GM18511 (cell line): Measurements from ENCODE around the gene ASXL2.
"Not testable (repeated sequence)": the region's sequence is repeated elsewhere in the genome, so short reads cannot be mapped to it uniquely, and the experiment has no call there.

Experiments
- ATAC-seq: cut with Tn5 transposase; IDR thresholded peaks from one replicate; pipeline ENCODE4 v1.9.1; 2021; ENCODE audit warnings: mild to moderate bottlenecking, moderate library complexity; ENCODE audit not compliant: unreplicated experiment

ASXL2 gene

GRCh38 chr2:25894135-25894830 lies 16.0 kb upstream of the ASXL2 start:
- no peak for ATAC-seq

- ATAC-seq: no peak
Measured at GRCh38 chr2:25891672-25892071, 13.4 kb upstream of the ASXL2 start.

GRCh38 chr2:25887624-25888242 lies 9.4 kb upstream of the ASXL2 start:
- ATAC-seq: no peak

- no peak for ATAC-seq
Measured at GRCh38 chr2:25885933-25886332, 7.6 kb upstream of the ASXL2 start.

- ATAC-seq: no peak
Measured at GRCh38 chr2:25881764-25882163, 3.5 kb upstream of the ASXL2 start.

GRCh38 chr2:25879133-25879730 lies 945 bp upstream of the ASXL2 start:
- no peak for ATAC-seq

GRCh38 chr2:25877431-25878360 lies 591 bp downstream of the ASXL2 start:
- peak; percentile 53 for ATAC-seq

GRCh38 chr2:25872134-25872533 lies 6.2 kb downstream of the ASXL2 start:
- no peak for ATAC-seq

GRCh38 chr2:25867396-25868003 lies 10.8 kb downstream of the ASXL2 start:
- no peak for ATAC-seq

GRCh38 chr2:25856377-25856776 lies 21.9 kb downstream of the ASXL2 start:
- ATAC-seq: no peak

- ATAC-seq: no peak
Measured at GRCh38 chr2:25855065-25855464, 23.2 kb downstream of the ASXL2 start.

GRCh38 chr2:25854613-25855012 lies 23.7 kb downstream of the ASXL2 start:
- ATAC-seq: no peak

GRCh38 chr2:25853038-25853638 lies 25.1 kb downstream of the ASXL2 start:
- no peak for ATAC-seq

GRCh38 chr2:25851740-25852503 lies 26.4 kb downstream of the ASXL2 start:
- peak; percentile 81 for ATAC-seq

GRCh38 chr2:25850400-25850799 lies 27.9 kb downstream of the ASXL2 start:
- ATAC-seq: not testable (repeated sequence)

- not testable (repeated sequence) for ATAC-seq
Measured at GRCh38 chr2:25849350-25849749, 28.9 kb downstream of the ASXL2 start.

GRCh38 chr2:25845843-25846505 lies 32.3 kb downstream of the ASXL2 start:
- ATAC-seq: no peak

GRCh38 chr2:25844089-25844488 lies 34.2 kb downstream of the ASXL2 start:
- ATAC-seq: no peak

- ATAC-seq: no peak
Measured at GRCh38 chr2:25842155-25842554, 36.1 kb downstream of the ASXL2 start.
